ENCODE data around the gene DCDC1.

The DCDC1 gene

DNA sequence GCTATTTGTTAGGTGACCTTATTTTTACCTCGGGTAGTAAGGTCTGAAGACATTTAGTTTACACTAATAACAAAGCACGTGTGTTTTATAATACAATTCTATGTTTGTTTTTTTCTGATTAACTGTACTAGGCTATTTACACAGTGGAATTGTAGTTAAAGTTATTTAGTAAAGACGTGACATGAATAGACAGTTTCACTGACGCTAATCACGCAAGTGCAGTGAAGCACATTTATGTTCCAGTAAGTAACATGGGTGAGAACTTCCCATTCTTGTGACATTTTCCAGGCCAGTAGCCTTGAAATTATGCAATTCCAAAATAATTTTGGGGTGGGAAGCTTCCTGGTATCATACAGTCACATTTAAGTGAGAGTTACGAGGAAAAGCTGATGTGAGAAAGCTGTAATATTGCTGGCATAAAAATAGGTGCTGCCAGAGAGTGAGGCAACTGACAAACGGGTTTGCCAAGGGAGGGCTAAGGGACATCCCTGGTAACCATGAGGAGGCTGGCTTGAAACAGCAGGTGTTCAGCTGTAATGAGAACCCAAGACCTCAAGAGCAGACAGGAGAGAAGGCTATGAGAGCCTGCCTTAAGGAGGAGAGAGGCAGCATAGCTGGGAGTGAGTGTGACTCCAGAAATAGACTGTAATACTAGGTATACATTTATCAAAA is 378.8 kb downstream of the DCDC1 start:
- no peak for DNase-seq (ENCODE audit: low spot score)
- no peak for TF ChIP-seq CTCF (IDR thresholded peaks at IDR 0.05; ENCODE audit: extremely low read depth, missing control alignments)

GRCh38 chr11:30987819-30988218 is 381.7 kb downstream of the DCDC1 start:
- no peak for TF ChIP-seq CTCF (IDR thresholded peaks at IDR 0.05; ENCODE audit: extremely low read depth, missing control alignments)
- DNase-seq (ENCODE audit: low spot score) = no peak

- no peak for DNase-seq (ENCODE audit: low spot score)
- TF ChIP-seq CTCF (IDR thresholded peaks at IDR 0.05; ENCODE audit: extremely low read depth, missing control alignments) = no peak
These were observed 384.0 kb downstream of the DCDC1 start for GRCh38 chr11:30985536-30985935.

DNA sequence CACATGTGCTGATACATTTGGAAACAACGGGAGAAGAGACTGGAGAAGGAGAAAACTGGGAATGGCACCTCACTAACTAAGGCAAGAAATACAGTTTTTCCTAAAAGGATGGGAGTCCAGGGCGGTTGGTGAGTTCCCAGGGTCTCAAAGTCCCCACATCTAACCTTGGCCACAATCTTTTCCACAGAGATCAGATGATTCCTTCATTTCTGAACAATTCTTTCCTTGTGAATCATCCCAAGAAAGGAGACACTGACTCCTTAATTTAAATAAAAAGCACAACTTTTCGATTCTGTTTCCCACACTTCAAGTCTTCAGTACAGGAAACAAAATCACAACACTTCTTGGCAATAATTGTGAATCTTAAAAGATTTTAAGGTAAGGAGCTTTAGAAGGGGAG is 384.7 kb downstream of the DCDC1 start:
- DNase-seq (ENCODE audit: low spot score) = no peak
- no peak for TF ChIP-seq CTCF (IDR thresholded peaks at IDR 0.05; ENCODE audit: extremely low read depth, missing control alignments)

DNA sequence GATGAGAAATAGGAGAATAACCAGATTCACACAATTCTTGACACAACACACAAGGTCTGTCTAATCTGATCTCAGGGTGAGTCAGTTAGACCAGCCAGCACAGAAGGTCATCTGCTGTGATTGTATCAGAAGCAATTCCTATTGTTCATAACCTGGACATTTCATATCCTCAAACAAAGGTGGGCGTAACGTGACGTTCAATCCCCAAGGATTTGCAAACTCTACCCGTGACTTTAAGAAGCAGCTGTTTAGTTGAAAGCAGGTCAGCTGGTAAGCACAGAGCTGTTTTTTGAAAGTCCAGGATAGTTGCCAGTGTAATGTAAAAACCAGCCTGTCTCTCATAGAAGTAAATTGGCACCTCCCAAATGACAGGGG is 385.1 kb downstream of the DCDC1 start:
- DNase-seq (ENCODE audit: low spot score) = no peak
- TF ChIP-seq CTCF (IDR thresholded peaks at IDR 0.05; ENCODE audit: extremely low read depth, missing control alignments) = no peak

DNA sequence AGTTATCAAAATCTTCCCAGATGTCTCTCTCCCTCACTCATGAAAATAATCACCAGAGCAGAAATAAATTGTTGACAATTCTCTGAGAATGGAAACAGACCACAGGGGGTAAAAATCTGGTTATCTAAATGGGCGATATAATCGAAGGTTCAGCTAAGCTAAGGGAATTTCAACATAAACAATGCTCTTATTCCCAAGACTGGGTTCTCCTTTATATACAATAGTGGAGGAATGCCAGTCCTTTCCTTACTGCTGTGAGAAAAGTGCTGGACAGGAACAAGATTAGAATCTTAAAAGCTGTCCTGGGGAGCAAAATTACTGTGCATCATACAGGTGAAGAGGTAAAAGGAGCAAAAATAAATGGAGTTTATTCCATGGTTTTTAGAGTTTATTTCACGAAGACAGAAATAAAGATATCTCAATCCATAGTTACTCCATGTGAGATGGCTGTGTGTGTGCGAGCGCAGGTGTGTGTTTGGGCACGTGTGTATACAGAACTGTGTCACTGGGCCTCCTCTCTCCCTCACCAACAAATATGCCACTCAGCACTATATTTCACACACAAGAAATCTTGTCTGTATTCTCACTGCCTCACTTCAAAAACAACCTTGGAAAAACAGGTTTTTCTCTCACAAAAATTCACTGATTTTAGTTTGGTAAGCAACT is 385.6 kb downstream of the DCDC1 start:
- no peak for TF ChIP-seq CTCF (IDR thresholded peaks at IDR 0.05; ENCODE audit: extremely low read depth, missing control alignments)
- no peak for DNase-seq (ENCODE audit: low spot score)

GRCh38 chr11:30983143-30983542 is 386.4 kb downstream of the DCDC1 start:
- no peak for TF ChIP-seq CTCF (IDR thresholded peaks at IDR 0.05; ENCODE audit: extremely low read depth, missing control alignments)
- DNase-seq (ENCODE audit: low spot score) = no peak

Measured in GM20000 (cell line).